NCI-H2227 treated with DMSO at 0.1 percent for 48 hours (cell line): Measurements from ENCODE around the gene FHIT.

Experiments
- DNase-seq: peaks from one replicate; lab custom pipeline; 2025; lab: John Stamatoyannopoulos, UW

Gene FHIT

DNA sequence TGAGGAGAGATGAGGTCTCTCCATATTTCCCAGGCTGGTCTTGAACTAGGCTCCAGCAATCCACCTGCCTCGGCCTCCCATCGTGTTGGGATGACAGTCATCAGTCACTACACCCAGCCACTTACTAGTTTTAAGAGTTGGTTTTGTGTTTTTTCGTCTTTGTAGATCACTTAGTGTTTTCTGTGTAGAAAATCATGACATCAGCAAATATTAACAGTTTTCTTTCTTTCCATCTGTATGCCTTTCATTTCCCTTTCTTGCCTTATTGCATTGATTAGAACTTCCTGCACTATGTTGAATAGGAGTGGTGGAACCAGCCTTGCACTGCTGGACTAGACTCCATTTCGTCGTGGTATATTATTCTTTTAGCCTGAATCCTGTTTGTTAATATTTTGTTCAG, 415.5 kb downstream of the FHIT start:
- DNase-seq, result no peak

DNA sequence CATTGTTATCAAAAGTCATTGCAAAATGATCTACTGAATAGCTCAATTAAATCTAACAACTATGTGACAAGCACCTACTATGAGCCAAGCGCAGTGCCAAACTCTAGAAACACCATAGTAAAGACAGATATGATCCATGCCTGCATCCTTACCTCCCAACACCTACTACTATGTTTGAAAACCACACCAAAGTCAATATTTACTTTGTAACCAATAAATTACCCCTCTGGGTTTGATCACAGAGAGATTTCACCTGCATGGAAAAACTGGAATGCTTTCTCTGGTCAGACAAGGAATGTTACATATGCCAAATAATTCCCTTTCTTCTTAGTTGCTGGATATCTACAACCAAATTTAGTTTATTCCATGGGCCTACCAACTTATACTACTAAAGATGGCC, 422.2 kb downstream of the FHIT start:
- no peak for DNase-seq

DNA sequence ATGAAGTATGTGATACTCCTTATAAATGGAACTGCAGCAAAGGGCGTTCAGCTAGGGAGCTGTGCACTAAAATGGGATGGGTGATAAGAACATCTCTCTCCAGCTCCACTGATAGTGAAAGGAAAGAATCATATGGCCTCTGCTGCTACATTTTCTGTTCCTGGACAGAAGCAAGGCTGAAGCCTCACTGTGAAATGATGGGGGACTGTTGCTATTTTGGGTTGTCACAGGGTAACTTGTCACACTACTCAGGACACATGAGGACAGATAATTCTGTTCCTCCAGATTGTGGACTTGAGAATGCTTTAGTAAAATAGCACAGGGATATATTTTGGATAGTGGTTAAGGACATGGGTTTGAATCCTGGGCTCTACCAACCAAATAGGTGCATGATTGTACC, 423.6 kb downstream of the FHIT start:
- DNase-seq, result no peak

DNA sequence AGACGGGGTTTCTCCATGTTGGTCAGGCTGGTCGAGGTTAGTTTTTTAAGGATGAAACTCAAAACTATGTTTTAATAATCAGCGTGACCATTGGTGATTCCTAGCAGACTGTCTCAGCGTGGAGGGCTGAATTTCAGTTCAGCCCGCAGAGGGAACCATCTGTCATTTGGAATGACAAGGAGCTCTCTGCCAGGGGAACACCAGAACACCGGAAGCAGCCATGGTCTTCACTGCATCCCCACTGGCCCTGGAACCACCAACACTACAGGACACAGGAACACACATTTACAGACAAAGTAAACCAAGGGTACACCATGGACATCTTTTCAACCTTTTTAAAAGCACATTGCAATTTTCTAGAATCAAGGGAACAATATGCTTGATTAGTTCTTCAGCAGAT, 424.7 kb downstream of the FHIT start:
- no peak for DNase-seq

DNA sequence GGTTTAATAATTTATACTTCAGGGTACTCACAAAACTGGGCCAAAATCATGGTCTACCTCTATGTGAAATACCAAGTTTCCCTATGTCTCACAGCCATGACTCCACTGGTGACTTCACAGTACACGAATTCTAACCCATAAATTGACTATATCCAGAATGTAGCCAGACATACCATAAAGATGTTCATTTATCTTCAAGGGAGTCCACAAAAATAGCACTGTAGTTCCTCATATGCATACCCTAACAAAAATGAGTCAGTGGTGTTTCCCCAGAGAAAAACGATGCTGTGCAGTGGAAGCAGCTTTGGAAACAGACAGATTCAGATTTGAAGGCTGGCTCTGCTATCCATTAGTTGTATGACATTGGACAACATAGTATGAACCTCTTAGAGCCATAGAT, 438.8 kb downstream of the FHIT start:
- DNase-seq, result no peak

DNA sequence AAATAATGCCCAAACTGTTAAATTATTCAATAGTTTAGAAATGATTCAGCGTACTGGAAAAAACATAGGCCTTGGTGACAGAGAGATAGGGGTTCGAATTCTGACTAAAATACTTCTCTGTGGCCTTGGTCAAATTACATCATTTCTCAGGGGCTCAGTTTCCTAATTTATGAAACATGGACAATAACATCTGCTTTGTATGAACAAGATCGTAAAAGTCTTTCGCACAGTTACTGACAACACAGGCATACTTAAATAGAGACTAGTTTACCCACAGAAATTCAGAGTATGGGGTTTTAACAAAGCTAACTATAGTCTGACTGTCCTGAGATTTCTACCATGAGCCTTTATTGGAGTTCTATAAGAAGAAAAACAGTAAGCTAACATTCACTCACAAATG, 440.4 kb downstream of the FHIT start:
- no peak for DNase-seq

DNA sequence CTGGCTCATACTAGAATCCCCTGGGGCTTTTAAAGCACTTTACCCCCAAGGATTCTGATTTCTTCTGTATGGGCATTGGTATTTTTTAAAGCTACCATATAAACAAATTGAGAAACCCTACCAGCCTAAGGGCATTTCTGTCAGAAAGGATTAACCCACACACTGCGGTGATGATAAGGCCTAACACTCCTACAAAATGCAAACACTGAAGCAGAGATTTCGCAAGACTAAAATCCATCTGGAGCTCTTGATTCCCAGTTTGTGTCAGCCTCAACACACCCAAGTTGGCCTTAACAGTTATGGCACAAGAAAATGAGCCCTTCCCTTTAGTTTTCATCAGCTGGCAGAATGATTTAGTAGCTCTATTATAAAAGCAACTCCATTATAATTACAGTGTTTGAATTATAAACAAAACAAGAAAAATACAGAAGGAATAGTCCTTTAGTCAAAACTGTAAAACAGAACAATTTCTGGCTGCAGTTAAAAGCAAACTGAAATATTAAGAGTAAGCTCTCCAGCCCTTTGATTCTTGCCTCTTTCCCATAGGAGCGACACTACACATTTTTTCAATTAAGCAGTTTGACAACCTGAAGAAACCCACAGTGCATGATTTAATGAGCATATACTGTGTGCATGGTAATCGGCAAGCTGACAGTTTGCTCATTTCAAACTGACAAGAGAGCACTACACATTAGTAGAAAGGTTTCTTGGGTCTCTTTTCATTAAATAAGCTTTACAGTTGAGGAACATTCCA, 441.2 kb downstream of the FHIT start:
- no peak for DNase-seq

DNA sequence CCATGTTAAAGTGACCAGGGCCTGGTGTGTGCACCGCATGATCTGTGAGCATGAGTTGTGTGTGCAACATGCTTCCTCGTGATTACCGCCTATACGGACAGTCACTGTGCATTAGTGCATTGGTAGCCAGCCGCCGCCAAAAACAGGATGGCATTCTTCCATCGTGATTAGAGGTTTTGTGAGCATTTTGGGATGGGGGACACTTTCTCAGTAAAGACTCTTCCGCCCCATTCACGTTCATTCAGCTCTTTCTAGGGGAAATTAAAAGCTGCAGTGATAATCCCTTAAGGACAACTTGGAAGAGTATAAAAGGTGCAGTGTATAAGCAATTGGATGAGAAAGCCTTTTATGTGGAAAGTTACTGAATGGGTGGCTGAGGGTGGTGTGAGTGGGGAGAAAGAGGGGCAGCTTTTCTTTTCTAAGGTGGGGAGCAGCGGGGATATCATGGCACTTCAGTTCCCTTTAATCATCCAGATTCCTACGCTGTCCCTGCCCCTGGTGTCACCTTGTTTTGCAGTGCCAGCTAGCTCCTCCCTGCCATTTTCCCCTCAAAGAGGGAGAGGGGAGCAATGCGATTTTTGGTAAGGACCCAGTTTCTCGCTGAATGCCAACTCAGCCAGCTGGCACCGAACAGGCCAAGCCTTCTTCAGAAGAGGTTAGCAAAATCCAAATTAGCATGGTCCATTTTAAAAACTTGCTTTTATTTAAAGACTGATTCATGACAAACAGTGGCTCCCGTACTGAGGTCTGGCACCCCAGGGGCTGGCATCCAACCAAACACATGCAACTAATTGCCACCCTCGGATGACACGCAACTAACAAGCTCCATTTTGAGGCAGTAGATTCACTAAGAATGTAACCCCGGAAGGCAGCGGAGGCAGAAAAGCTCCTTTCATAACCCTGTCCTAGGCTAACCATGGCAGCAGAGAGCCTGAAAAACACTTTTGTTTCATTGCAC, 447.8 kb downstream of the FHIT start:
- no peak for DNase-seq

DNA sequence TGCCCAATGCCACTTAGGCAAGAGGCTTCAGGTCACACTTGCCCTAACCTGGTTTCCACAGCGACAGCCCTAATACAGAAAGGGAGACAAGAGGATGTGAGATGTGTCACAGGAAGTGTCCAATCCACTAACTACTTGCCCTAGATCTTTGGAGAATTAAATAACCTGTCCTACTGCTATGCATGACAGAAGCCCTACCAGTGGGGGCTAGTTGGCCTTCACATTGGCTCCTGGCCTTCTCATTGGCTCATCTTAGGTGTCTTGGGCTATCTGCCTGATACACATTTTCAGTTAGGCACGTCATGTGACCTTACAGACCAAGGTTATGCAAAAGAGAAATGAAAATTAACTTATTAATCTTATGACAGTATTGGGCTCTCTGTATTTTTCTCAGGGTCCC, 449.9 kb downstream of the FHIT start:
- DNase-seq, result no peak

DNA sequence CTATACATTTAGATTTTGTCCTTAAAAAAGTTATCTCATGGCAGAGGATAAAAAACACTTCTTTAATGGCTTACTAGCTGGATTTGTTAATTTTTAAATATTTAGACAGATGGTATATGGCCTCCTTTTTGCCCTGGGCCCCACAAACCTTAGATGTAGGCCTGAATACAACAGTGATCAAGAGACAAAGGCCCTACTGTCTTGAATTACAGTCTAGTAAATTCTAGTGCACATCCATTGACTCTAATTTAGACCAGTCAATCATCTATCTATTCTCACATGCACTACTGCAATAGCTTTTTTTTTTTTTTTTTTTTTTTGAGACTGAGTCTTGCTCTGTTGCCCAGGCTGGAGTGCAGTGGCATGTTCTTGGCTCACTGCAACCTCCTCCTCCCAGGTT, 452.8 kb downstream of the FHIT start:
- DNase-seq, result no peak

DNA sequence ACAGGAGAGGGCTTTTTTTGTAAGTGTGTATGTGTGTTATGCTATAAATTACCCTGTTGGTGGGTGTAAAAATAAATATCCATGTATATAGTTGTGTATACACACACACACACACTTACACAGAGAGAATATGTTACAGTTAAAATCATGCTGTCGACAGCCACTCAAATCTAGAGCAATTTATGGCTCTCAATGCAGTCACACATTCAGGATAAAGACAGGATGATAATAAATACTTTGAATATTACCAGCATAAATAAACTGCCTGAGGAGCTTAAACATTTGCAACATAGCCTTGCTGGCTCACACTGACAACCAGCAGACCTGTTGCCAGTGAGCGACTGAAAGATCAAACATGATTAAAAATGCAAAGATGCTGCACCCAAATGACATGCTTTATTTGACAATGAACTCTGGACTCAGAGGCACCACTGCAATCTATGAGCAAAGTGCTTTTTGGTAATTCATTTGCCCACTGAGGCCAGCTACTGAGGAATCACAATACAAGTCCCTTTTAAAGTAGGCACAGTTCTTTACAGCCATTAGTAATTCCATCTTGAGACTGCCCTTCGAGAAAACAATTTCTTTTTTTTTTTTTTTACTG, 458.9 kb downstream of the FHIT start:
- DNase-seq, result no peak

DNA sequence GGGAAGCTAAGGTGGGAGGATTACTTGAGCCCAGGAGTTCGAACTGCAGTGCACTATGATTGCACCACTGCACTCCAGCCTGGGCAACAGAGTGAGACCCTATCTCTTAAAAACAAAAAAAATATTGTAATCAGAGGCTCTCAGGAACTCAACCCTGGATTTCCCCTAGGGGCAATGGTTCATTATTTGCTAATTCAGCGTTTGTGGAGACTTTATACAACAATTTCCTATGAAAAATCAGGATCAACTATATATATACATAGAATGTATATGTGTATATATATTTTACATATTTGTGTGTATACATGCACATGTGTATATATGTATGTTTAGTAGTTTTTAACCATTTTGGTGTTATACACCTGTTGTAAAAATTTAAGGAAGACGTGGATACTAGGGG, 463.1 kb downstream of the FHIT start:
- no peak for DNase-seq

DNA sequence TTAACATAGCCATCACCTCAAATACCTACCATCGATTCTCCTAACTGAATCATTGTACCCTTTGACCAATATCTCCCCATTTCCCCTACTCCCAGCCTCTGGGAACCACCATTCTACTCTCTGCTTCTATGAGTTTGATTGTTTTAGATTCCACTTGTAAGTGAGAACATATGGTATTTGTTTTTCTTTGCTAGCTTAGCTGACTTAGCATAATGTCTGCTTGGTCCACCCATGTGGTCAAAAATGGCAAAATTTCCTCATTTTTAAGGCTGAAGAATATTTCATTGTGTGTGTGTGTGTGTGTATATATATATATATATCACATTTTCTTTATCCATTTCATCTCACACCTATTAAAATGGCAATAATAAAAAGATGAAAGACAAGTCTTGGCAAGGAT, 469.3 kb downstream of the FHIT start:
- DNase-seq, result no peak

DNA sequence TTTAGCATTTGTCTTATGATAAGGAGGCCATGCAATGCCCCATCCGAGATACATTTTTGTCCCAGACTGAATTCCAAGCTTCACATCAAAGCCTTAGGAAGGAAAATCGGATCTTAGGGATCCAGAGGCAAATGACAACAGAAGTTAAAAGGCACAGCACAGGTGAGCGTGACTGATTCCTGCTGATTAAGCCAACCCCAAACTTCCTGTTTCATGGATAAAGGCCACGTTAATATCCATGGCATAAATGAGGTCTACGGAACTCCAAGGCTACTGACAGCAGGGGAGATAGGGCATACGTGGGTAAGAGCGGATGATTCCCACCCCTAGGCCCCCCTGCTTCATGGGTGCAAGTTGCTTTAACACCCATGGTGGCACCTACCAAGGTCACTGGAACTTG, 471.6 kb downstream of the FHIT start:
- DNase-seq, result no peak

DNA sequence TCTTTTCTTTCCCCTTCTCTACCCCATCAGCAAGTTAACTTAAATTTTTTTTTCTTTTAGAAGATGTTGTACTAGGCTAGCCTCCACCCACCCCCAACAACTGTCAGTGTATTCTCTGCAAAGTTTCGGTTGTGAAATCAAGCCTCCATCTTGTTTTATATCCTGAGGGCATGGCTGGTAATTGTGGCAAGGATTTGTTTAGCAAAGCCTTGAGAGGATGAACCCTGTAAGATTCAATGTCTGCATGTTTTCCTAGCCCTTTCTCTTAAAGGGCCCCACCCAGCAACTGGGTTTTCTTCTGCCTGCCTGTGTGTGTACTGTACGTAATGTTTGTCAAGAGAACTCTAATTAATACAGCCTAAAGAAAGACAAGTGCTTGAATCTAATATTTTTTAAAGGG, 475.3 kb downstream of the FHIT start:
- DNase-seq, result no peak

DNA sequence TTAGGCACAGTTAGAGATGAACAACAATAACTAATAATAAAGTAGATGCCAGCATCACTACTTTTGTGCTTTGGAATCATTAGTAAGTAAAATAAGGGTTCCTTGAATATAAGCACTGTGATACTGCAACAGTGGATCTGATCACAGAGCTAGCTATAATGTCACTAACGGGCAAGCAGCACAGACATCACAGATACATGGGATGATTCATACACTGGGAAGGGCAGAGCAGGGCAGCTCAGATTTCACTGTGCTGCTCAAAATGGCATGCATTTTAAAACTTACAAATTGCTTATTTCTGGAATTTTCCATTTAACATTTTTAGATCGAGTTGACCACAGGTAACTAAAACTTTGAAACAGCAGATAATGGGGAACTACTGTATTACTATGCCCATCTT, 476.6 kb downstream of the FHIT start:
- DNase-seq, result no peak

DNA sequence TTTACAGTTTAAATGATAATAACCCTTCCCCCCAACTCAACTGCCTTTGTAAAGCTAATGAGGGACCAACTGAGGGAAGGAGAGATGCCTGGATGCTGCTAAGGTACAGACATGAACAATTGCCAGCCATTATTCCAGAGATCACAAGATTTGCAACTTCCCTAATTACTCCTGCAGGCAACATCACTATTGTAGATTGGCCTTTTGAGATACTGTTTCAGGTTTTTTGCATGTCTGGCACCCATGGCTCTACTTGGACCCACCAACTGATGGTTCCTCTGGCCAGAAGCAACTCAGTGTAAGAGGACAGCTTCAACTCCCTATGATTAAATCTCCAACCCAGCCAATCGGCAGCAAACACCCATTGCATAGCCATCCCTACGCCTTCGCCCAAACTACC, 478.7 kb downstream of the FHIT start:
- DNase-seq, result no peak

DNA sequence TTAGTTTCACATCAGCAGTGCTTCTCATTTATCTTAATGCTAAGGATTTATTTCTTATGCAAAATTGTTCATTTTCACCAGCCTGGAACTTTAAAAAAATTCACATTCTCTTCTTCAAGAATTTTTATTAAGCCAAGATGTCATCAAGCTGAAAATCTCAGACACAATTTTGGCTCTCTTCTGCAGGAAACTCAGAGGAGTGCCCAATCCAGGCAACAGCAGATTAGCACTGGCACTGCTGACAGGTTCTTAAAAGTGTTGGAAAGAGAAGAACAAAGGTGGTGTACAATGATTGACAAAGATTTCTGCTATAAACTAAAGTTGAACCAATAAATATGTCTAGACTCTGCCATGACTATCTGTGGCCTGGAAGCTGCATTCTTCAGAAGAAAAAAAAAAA, 479.5 kb downstream of the FHIT start:
- no peak for DNase-seq

DNA sequence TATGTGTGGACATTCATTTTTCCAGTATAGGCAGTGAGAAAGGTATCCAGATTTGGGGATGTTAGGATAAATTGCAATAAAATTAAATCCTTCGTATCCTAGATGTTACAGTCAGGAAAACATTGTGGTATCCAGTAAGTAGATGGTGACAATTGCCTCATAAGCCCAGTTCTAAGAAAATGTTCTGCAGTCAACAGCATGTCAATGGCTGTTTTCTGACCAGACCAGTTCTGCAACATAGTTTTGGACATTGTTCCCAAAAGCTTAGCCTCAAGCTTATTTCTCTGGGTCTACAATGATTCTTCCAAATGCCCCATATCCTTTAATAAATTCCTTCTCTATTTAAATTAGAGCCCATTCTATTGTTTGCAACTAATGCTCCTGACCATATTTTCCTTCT, 480.7 kb downstream of the FHIT start:
- DNase-seq, result no peak

DNA sequence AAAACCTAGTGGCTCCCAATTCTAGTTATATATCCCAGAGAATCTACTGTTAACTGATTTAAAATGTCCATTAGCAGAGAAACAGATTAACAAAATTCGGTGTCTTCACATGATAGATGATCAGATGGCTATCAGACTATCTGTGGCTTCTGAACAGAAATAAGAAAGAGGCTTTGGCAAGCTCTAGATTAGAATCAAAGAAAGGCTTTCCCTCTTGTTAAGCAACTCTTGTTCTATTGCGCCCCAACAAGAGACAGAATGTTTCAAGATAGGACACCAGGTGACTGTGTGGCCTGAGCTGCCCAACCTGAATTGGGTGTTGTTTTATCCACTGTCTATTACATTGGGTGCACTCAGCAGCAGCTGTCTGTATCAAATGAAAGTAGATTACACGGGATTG, 483.7 kb downstream of the FHIT start:
- no peak for DNase-seq

DNA sequence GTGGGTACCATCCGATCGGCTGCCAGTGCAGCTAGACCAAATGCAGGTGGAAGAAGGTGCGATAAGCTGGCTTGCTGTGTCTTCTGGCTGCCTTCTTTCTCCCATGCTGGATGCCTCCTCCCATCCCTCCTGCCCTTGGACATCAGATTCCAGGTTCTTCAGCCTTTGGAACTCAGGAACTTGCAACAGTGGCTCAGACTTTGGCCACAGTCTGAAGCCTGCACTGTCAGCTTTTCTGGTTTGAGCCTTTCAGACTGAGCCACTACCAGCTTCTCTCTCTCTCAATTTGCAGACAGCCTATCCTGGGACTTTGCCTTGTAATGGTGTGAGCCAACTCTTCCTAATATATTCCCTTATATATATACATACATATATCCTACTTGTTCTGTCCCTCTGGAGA, 485.5 kb downstream of the FHIT start:
- DNase-seq, result no peak

DNA sequence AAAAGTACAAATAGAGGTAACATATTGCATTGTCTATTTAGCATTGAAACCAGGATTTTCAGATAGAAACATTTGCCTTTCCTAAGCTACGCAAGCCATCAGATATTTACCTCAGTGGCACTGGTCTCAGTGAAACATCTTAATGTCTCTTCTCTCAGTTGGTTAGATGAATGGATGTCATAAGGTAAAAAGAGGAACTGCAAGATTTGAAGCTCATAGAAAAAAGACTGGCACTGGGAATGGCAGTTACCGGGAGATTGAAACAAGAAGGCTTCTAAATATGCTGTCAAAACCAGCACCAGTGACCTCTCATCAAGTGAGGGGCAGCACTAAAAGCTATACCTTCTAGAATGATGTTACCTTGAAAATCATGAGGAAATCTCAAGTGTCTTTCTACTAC, 486.4 kb downstream of the FHIT start:
- no peak for DNase-seq

DNA sequence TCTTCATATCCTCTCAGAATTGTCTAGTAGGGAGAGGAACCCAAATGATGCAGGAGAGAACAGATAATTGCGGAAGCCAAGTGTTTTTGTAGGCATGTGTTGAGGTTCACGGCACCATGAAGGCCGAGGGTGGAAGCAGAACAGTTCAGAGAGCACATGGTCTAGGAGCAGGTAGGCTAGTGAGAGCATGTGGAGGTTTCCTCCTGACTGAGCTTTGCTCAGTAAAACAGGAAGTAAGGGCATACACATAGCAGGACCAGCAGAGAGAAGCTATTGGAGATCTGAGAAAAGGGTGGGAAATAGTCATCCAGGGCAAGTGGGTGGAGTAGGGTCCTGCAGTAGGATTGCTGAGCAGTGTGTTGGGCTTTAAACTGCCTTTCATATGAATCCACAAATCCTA, 491.1 kb downstream of the FHIT start:
- no peak for DNase-seq
